Chondrocyte (in vitro differentiated cells): ENCODE measurements around the gene HEXIM1. TPM values are rescaled to one million over a fixed set of nuclear protein-coding genes. Genes with fewer than 3 reads are reported as not detected.
A peak's percentile ranks its signal among the peaks of the same experiment; 100 is the strongest.

Experiments
- DNase-seq: peaks from one replicate; pipeline ENCODE4 v3.0.0; 2021; ENCODE audit warnings: mixed read lengths, low spot score
- H3K27ac Mint-ChIP-seq: one replicate; pipeline ENCODE4 v1.8.0; 2021; ENCODE audit warnings: mild to moderate bottlenecking, moderate library complexity, mixed read lengths; ENCODE audit not compliant: unreplicated experiment
- H3K27me3 Mint-ChIP-seq: 2 replicates; pipeline ENCODE4 v1.8.0; 2021; ENCODE audit warnings: low read depth, mixed read lengths
- H3K36me3 Mint-ChIP-seq: 2 replicates; pipeline ENCODE4 v1.8.0; 2021; ENCODE audit warnings: low read depth, mixed read lengths
- H3K4me1 Mint-ChIP-seq: 2 replicates; pipeline ENCODE4 v1.8.0; 2021; ENCODE audit warnings: low read depth, mild to moderate bottlenecking, mixed read lengths
- H3K4me3 Mint-ChIP-seq: one replicate; pipeline ENCODE4 v1.8.0; 2021; ENCODE audit warnings: mild to moderate bottlenecking, moderate library complexity, mixed read lengths; ENCODE audit not compliant: unreplicated experiment
- H3K9me3 Mint-ChIP-seq: 2 replicates; pipeline ENCODE4 v1.8.0; 2021; ENCODE audit warnings: low read depth, mixed read lengths
- total RNA-seq: library from RNA; stranded (reverse); gene quantifications from 3 replicates; pipeline ENCODE4 v1.2.1, GENCODE V29; 2021
- TF ChIP-seq, protein P1 (sequence below): fragments of 200-600 bp; sonication (generic); IDR thresholded peaks from 2 replicates; pipeline ENCODE4 v1.5.0; 2021; ENCODE audit warnings: antibody characterized with exemption, mild to moderate bottlenecking, moderate library complexity

HEXIM1 gene
- total RNA-seq, 1 donor from 2014 or later = 36.4 TPM

DNA sequence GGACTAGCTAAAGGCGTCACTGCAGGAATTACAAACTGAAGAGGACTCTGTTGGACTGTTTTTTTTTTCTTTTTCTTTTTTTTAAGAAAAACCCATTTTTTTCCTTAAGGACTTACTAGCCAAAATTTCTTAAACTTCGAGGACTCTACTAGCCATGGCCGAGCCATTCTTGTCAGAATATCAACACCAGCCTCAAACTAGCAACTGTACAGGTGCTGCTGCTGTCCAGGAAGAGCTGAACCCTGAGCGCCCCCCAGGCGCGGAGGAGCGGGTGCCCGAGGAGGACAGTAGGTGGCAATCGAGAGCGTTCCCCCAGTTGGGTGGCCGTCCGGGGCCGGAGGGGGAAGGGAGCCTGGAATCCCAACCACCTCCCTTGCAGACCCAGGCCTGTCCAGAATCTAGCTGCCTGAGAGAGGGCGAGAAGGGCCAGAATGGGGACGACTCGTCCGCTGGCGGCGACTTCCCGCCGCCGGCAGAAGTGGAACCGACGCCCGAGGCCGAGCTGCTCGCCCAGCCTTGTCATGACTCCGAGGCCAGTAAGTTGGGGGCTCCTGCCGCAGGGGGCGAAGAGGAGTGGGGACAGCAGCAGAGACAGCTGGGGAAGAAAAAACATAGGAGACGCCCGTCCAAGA lies 878 bp downstream of the HEXIM1 start:
- Mint-ChIP-seq H3K9me3 (no peaks in the 10 kb centered on the region), H3K27ac (peak overlapping the region; percentile 99), H3K36me3 (peaks cover 4% of the 10 kb centered on the region), H3K27me3 (no peaks in the 10 kb centered on the region), H3K4me1 (peaks cover 29% of the 10 kb centered on the region), H3K4me3 (peak overlapping the region; percentile 99)
- DNase-seq = peak; percentile 97
- TF ChIP-seq, protein P1, sequence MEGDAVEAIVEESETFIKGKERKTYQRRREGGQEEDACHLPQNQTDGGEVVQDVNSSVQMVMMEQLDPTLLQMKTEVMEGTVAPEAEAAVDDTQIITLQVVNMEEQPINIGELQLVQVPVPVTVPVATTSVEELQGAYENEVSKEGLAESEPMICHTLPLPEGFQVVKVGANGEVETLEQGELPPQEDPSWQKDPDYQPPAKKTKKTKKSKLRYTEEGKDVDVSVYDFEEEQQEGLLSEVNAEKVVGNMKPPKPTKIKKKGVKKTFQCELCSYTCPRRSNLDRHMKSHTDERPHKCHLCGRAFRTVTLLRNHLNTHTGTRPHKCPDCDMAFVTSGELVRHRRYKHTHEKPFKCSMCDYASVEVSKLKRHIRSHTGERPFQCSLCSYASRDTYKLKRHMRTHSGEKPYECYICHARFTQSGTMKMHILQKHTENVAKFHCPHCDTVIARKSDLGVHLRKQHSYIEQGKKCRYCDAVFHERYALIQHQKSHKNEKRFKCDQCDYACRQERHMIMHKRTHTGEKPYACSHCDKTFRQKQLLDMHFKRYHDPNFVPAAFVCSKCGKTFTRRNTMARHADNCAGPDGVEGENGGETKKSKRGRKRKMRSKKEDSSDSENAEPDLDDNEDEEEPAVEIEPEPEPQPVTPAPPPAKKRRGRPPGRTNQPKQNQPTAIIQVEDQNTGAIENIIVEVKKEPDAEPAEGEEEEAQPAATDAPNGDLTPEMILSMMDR = peak; percentile 89

DNA sequence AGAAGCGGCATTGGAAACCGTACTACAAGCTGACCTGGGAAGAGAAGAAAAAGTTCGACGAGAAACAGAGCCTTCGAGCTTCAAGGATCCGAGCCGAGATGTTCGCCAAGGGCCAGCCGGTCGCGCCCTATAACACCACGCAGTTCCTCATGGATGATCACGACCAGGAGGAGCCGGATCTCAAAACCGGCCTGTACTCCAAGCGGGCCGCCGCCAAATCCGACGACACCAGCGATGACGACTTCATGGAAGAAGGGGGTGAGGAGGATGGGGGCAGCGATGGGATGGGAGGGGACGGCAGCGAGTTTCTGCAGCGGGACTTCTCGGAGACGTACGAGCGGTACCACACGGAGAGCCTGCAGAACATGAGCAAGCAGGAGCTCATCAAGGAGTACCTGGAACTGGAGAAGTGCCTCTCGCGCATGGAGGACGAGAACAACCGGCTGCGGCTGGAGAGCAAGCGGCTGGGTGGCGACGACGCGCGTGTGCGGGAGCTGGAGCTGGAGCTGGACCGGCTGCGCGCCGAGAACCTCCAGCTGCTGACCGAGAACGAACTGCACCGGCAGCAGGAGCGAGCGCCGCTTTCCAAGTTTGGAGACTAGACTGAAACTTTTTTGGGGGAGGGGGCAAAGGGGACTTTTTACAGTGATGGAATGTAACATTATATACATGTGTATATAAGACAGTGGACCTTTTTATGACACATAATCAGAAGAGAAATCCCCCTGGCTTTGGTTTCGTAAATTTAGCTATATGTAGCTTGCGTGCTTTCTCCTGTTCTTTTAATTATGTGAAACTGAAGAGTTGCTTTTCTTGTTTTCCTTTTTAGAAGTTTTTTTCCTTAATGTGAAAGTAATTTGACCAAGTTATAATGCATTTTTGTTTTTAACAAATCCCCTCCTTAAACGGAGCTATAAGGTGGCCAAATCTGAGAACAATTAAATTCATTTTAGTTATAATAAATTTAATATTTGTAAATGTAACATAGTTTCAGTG lies 1.7 kb downstream of the HEXIM1 start:
- peaks cover 29% of the 10 kb centered on the region for H3K4me1 Mint-ChIP-seq
- H3K36me3 Mint-ChIP-seq = peaks cover 4% of the 10 kb centered on the region
- DNase-seq = peak; percentile 85
- H3K27me3 Mint-ChIP-seq = no peaks in the 10 kb centered on the region
- H3K9me3 Mint-ChIP-seq = no peaks in the 10 kb centered on the region
- TF ChIP-seq, protein P1 = no peak
- H3K4me3 Mint-ChIP-seq = peak overlapping the region; percentile 99
- peak overlapping the region; percentile 99 for H3K27ac Mint-ChIP-seq

- H3K4me3 Mint-ChIP-seq = peak overlapping the region; percentile 99
- no peaks in the 10 kb centered on the region for H3K27me3 Mint-ChIP-seq
- TF ChIP-seq, protein P1 = no peak
- no peaks in the 10 kb centered on the region for H3K9me3 Mint-ChIP-seq
- peaks cover 4% of the 10 kb centered on the region for H3K36me3 Mint-ChIP-seq
- DNase-seq = no peak
- H3K4me1 Mint-ChIP-seq = peaks cover 30% of the 10 kb centered on the region
- peak overlapping the region; percentile 67 for H3K27ac Mint-ChIP-seq
Observed at GRCh38 chr17:45150911-45151809, 2.9 kb downstream of the HEXIM1 start.

- Mint-ChIP-seq H3K27me3 (no peaks in the 10 kb centered on the region), H3K9me3 (no peaks in the 10 kb centered on the region), H3K27ac (no peak overlapping the region), H3K36me3 (no peaks in the 10 kb centered on the region), H3K4me3 (no peak overlapping the region), H3K4me1 (peaks cover 40% of the 10 kb centered on the region)
- TF ChIP-seq, protein P1 = no peak
- DNase-seq = no peak
Observed at GRCh38 chr17:45155029-45155428, 6.8 kb downstream of the HEXIM1 start.
